Type B pancreatic cell (in vitro differentiated cells): Measurements from ENCODE around the gene STK36. TPM values are rescaled to one million over a fixed set of nuclear protein-coding genes. Genes with fewer than 3 reads are reported as not detected.

Experiments used
- DNase-seq: peaks from one replicate; pipeline ENCODE4 v3.0.0; 2021; ENCODE audit warnings: mixed read lengths; ENCODE audit not compliant: unreplicated experiment; ENCODE audit errors: extremely low spot score
- H3K27ac Mint-ChIP-seq: 2 replicates; pipeline ENCODE4 v1.8.0; 2021; ENCODE audit warnings: mild to moderate bottlenecking, mixed read lengths
- H3K27me3 Mint-ChIP-seq: 2 replicates; pipeline ENCODE4 v1.8.0; 2021; ENCODE audit warnings: mixed read lengths
- H3K36me3 Mint-ChIP-seq: 2 replicates; pipeline ENCODE4 v1.8.0; 2021; ENCODE audit warnings: mixed read lengths
- H3K4me1 Mint-ChIP-seq: one replicate; pipeline ENCODE4 v1.8.0; 2021; ENCODE audit warnings: mixed read lengths; ENCODE audit not compliant: unreplicated experiment
- H3K4me3 Mint-ChIP-seq: 2 replicates; pipeline ENCODE4 v1.8.0; 2021; ENCODE audit warnings: mild to moderate bottlenecking, mixed read lengths
- H3K9me3 Mint-ChIP-seq: 2 replicates; pipeline ENCODE4 v1.8.0; 2021; ENCODE audit warnings: mixed read lengths
- total RNA-seq: library from RNA; stranded (reverse); gene quantifications from 2 replicates; pipeline ENCODE4 v1.2.1, GENCODE V29; 2021; ENCODE audit warnings: low replicate concordance
- TF ChIP-seq, protein P1 (sequence below): fragments of 200-600 bp; sonication (generic); conservative IDR thresholded peaks from 2 replicates; pipeline ENCODE4 v1.5.0; 2021; ENCODE audit warnings: antibody characterized with exemption, mild to moderate bottlenecking

STK36 gene
- total RNA-seq, 1 donor from 2014 or later = 102 TPM

DNA sequence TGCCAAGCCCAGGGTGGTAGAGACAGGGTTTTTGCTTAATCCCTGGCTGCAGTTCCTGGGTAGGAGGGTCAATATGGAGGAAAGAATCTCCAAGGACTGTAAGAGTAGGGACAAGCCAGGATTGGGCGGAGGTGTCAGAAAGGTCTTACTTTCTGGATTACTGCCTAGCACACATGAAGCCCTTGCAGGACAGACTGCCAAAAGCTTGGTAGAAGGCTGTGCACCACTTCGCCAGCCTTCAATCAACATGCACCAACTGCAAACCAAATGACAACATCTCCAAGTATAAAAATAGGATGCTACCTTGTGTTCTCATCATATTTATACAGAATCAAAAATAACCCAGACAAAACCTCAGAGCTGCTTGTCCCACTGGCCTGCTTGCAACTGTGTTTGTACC, 16.1 kb upstream of the STK36 start:
- peaks cover 18% of the 10 kb centered on the region for H3K4me1 Mint-ChIP-seq
- H3K36me3 Mint-ChIP-seq = peaks cover 10% of the 10 kb centered on the region
- TF ChIP-seq, protein P1, sequence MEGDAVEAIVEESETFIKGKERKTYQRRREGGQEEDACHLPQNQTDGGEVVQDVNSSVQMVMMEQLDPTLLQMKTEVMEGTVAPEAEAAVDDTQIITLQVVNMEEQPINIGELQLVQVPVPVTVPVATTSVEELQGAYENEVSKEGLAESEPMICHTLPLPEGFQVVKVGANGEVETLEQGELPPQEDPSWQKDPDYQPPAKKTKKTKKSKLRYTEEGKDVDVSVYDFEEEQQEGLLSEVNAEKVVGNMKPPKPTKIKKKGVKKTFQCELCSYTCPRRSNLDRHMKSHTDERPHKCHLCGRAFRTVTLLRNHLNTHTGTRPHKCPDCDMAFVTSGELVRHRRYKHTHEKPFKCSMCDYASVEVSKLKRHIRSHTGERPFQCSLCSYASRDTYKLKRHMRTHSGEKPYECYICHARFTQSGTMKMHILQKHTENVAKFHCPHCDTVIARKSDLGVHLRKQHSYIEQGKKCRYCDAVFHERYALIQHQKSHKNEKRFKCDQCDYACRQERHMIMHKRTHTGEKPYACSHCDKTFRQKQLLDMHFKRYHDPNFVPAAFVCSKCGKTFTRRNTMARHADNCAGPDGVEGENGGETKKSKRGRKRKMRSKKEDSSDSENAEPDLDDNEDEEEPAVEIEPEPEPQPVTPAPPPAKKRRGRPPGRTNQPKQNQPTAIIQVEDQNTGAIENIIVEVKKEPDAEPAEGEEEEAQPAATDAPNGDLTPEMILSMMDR = no peak
- no peak overlapping the region for H3K27ac Mint-ChIP-seq
- DNase-seq = no peak
- H3K9me3 Mint-ChIP-seq = no peaks in the 10 kb centered on the region
- H3K27me3 Mint-ChIP-seq = no peaks in the 10 kb centered on the region
- no peak overlapping the region for H3K4me3 Mint-ChIP-seq

GRCh38 chr2:218658671-218659257, 13.1 kb upstream of the STK36 start:
- Mint-ChIP-seq H3K9me3 (no peaks in the 10 kb centered on the region), H3K36me3 (peaks cover 18% of the 10 kb centered on the region), H3K4me3 (peak overlapping the region; percentile 100), H3K27me3 (no peaks in the 10 kb centered on the region), H3K4me1 (peaks cover 18% of the 10 kb centered on the region), H3K27ac (peak overlapping the region; percentile 94)
- no peak for DNase-seq
- TF ChIP-seq, protein P1 = peak; percentile 68

GRCh38 chr2:218659258-218659987, 12.5 kb upstream of the STK36 start, which contains the start of the genes BCS1L and ZNF142:
Gene BCS1L (plus strand): TSS chr2:218659683. CDS start chr2:218660988, 1,305 bp downstream.
Gene ZNF142 (minus strand): TSS chr2:218659623. CDS start chr2:218656429, 3,194 bp downstream.
- no peaks in the 10 kb centered on the region for H3K27me3 Mint-ChIP-seq
- H3K36me3 Mint-ChIP-seq = peaks cover 18% of the 10 kb centered on the region
- H3K27ac Mint-ChIP-seq = peak within 1 kb of the TSS; percentile 94
- H3K4me1 Mint-ChIP-seq = peaks cover 18% of the 10 kb centered on the region
- DNase-seq = peak; percentile 88
- TF ChIP-seq, protein P1 = no peak
- no peaks in the 10 kb centered on the region for H3K9me3 Mint-ChIP-seq
- H3K4me3 Mint-ChIP-seq = peak within 1 kb of the TSS; percentile 100

DNA sequence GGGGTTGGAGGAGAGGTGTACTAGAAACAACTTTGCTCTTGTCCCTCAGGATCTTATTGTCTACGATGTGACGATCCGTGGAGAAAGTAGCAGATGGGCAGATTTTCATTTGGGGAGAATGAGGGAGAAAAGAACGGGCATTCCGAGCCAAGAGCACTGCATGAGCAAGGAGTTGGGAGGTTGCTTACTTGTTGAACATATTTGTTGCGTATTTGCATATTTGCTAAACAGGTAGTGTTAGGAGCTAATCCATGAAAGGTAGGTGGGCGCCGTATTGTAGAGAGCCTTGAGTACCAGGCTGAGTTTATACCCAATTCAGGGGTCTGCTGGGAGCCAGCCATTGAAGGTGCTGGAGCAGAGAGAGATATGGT, 11.9 kb upstream of the STK36 start:
- DNase-seq = no peak
- no peaks in the 10 kb centered on the region for H3K9me3 Mint-ChIP-seq
- no peaks in the 10 kb centered on the region for H3K27me3 Mint-ChIP-seq
- TF ChIP-seq, protein P1 = no peak
- H3K27ac Mint-ChIP-seq = peak overlapping the region; percentile 94
- H3K36me3 Mint-ChIP-seq = peaks cover 18% of the 10 kb centered on the region
- H3K4me3 Mint-ChIP-seq = peak overlapping the region; percentile 100
- peaks cover 18% of the 10 kb centered on the region for H3K4me1 Mint-ChIP-seq

DNA sequence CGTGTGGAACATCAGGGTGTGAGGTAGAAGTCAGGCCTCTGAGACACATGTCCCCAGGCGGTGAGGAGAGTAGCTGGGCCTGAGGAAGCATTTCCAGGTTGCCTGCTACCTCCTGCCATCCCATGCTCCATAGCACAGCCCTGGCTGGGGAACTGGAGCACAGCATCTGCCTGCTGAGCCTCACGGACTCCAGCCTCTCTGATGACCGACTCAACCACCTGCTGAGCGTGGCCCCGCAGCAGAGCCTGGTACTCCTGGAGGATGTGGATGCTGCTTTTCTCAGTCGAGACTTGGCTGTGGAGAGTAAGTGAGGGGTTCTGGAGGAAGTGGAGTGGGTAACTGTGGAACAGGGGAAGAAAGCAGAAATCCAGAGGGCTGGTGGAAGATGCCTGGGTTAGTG, 9.5 kb upstream of the STK36 start:
- DNase-seq = no peak
- Mint-ChIP-seq H3K36me3 (peaks cover 14% of the 10 kb centered on the region), H3K4me1 (peaks cover 18% of the 10 kb centered on the region), H3K27me3 (no peaks in the 10 kb centered on the region), H3K4me3 (no peak overlapping the region), H3K27ac (no peak overlapping the region), H3K9me3 (no peaks in the 10 kb centered on the region)
- TF ChIP-seq, protein P1 = no peak
